ENCODE results near the gene LRRD1.
"Not testable (repeated sequence)": the region's sequence is repeated elsewhere in the genome, so short reads cannot be mapped to it uniquely, and the experiment has no call there.

Gene LRRD1

GRCh38 chr7:92137557-92137956 lies 41.4 kb downstream of the LRRD1 start:
- no peak for DNase-seq

- DNase-seq: no peak
Observed at GRCh38 chr7:92135052-92135889, 43.7 kb downstream of the LRRD1 start.

- peak; percentile 76 for DNase-seq
Observed at GRCh38 chr7:92134271-92135051, 44.5 kb downstream of the LRRD1 start, which contains the start of gene CYP51A1. CYP51A1 (minus strand) TSS chr7:92134477; CDS start chr7:92134364, 113 bp downstream.

- peak; percentile 40 for DNase-seq
Observed at GRCh38 chr7:92133737-92134270, 45.1 kb downstream of the LRRD1 start.

GRCh38 chr7:92133133-92133736 lies 45.7 kb downstream of the LRRD1 start:
- no peak for DNase-seq

GRCh38 chr7:92131764-92132330 lies 47.1 kb downstream of the LRRD1 start:
- no peak for DNase-seq

- no peak for DNase-seq
Observed at GRCh38 chr7:92131093-92131492, 47.8 kb downstream of the LRRD1 start.

GRCh38 chr7:92121681-92122080 lies 57.3 kb downstream of the LRRD1 start:
- DNase-seq: no peak

- no peak for DNase-seq
Observed at GRCh38 chr7:92119213-92119759, 59.7 kb downstream of the LRRD1 start.

GRCh38 chr7:92116949-92117348 lies 62.0 kb downstream of the LRRD1 start:
- DNase-seq: no peak

- no peak for DNase-seq
Observed at GRCh38 chr7:92115821-92116220, 63.1 kb downstream of the LRRD1 start.

GRCh38 chr7:92110857-92111256 lies 68.1 kb downstream of the LRRD1 start:
- no peak for DNase-seq

GRCh38 chr7:92108821-92109220 lies 70.1 kb downstream of the LRRD1 start:
- DNase-seq: no peak

GRCh38 chr7:92102862-92103261 lies 76.1 kb downstream of the LRRD1 start:
- not testable (repeated sequence) for DNase-seq

GRCh38 chr7:92100534-92100933 lies 78.4 kb downstream of the LRRD1 start:
- DNase-seq: no peak

- no peak for DNase-seq
Observed at GRCh38 chr7:92095380-92095779, 83.6 kb downstream of the LRRD1 start.
